ENCODE measurements around the gene CCDC57.

The CCDC57 gene

DNA sequence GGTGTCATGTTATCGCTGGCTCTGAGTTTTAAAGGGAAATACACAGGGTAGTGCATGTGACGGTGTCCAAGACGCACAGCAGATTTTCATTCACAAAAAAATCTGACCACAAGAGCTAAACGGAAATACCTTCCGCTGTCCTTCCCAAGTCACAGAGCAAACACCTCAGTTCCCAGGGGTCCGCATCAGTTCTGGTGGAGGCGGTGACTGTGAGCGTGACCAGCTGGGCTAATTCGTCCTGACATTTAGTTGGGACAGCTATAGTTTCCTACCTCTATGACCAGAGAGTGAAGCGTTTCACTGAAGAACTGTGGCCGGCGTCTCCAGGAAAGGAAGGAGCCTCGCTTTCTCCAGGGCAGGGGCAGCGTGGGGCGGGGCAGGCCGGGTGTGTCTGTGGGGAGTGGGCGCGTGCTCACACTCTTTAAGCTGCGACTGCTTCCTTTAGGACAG, 104.1 kb downstream of the CCDC57 start:
- H3K4me3 ChIP-seq (ENCODE audit: low read depth, low read length): no peak overlapping the region
- H3K4me1 ChIP-seq (ENCODE audit: control insufficient read depth, insufficient read depth, low read length, unreplicated experiment): no peaks in the 10 kb centered on the region
- no peaks in the 10 kb centered on the region for H3K27me3 ChIP-seq (ENCODE audit: insufficient read depth, low read length)
- H2AFZ ChIP-seq (ENCODE audit: low read length, unreplicated experiment): no peak overlapping the region
- 0 out of 2 replicates have a peak, but pooled peaks cover 3% of the 10 kb centered on the region for H3K36me3 ChIP-seq (ENCODE audit: insufficient read depth, low read length)
- no peaks in the 10 kb centered on the region for H3K79me2 ChIP-seq (ENCODE audit: control insufficient read depth, insufficient read depth, low read length, unreplicated experiment)
- no peak overlapping the region for H3K27ac ChIP-seq (ENCODE audit: low read depth, low read length)

GRCh38 chr17:82108038-82108437, 104.6 kb downstream of the CCDC57 start:
- 0 out of 2 replicates have a peak, but pooled peaks cover 2% of the 10 kb centered on the region for H3K36me3 ChIP-seq (ENCODE audit: insufficient read depth, low read length)
- H3K4me1 ChIP-seq (ENCODE audit: control insufficient read depth, insufficient read depth, low read length, unreplicated experiment): no peaks in the 10 kb centered on the region
- no peaks in the 10 kb centered on the region for H3K79me2 ChIP-seq (ENCODE audit: control insufficient read depth, insufficient read depth, low read length, unreplicated experiment)
- H3K27ac ChIP-seq (ENCODE audit: low read depth, low read length): no peak overlapping the region
- H3K4me3 ChIP-seq (ENCODE audit: low read depth, low read length): no peak overlapping the region
- H2AFZ ChIP-seq (ENCODE audit: low read length, unreplicated experiment): no peak overlapping the region
- no peaks in the 10 kb centered on the region for H3K27me3 ChIP-seq (ENCODE audit: insufficient read depth, low read length)

DNA sequence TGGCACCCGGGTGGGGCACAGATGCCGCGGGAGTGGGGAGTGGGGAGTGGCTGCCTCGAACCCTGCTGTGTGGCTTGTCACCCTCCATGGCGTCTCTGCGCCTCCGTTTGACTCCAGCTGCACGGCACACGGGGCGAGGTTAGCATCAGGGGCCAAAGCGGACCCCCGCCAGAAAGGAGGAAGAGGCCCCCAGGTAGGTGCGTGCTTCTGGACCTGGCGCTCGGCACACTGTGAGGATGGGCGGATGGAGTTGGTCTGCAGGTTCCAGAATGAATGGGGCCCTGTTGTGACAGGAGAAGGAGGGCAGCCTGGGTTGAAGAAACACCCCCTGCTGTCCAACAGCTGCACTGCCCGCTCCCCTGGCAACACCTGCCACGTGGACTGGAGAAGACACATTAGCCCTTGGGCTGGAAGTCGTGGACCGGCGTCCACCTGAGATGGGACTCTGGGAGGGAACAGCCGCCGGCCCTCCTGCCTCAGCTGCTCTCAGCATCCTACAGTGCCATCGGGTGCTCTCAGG, 105.2 kb downstream of the CCDC57 start:
- Histone ChIP-seq H3K79me2 (ENCODE audit: control insufficient read depth, insufficient read depth, low read length, unreplicated experiment) (no peaks in the 10 kb centered on the region), H3K27me3 (ENCODE audit: insufficient read depth, low read length) (no peaks in the 10 kb centered on the region), H3K36me3 (ENCODE audit: insufficient read depth, low read length) (no peaks in the 10 kb centered on the region), H3K4me1 (ENCODE audit: control insufficient read depth, insufficient read depth, low read length, unreplicated experiment) (no peaks in the 10 kb centered on the region), H3K4me3 (ENCODE audit: low read depth, low read length) (no peak overlapping the region), H2AFZ (ENCODE audit: low read length, unreplicated experiment) (no peak overlapping the region), H3K27ac (ENCODE audit: low read depth, low read length) (no peak overlapping the region)

GRCh38 chr17:82106688-82107305, 105.8 kb downstream of the CCDC57 start:
- Histone ChIP-seq H3K4me3 (ENCODE audit: low read depth, low read length) (no peak overlapping the region), H3K27me3 (ENCODE audit: insufficient read depth, low read length) (no peaks in the 10 kb centered on the region), H2AFZ (ENCODE audit: low read length, unreplicated experiment) (no peak overlapping the region), H3K27ac (ENCODE audit: low read depth, low read length) (no peak overlapping the region), H3K36me3 (ENCODE audit: insufficient read depth, low read length) (no peaks in the 10 kb centered on the region), H3K79me2 (ENCODE audit: control insufficient read depth, insufficient read depth, low read length, unreplicated experiment) (no peaks in the 10 kb centered on the region), H3K4me1 (ENCODE audit: control insufficient read depth, insufficient read depth, low read length, unreplicated experiment) (no peaks in the 10 kb centered on the region)

- H3K36me3 ChIP-seq (ENCODE audit: insufficient read depth, low read length): no peaks in the 10 kb centered on the region
- H3K4me1 ChIP-seq (ENCODE audit: control insufficient read depth, insufficient read depth, low read length, unreplicated experiment): no peaks in the 10 kb centered on the region
- no peak overlapping the region for H3K27ac ChIP-seq (ENCODE audit: low read depth, low read length)
- no peaks in the 10 kb centered on the region for H3K27me3 ChIP-seq (ENCODE audit: insufficient read depth, low read length)
- H2AFZ ChIP-seq (ENCODE audit: low read length, unreplicated experiment): no peak overlapping the region
- H3K4me3 ChIP-seq (ENCODE audit: low read depth, low read length): no peak overlapping the region
- H3K79me2 ChIP-seq (ENCODE audit: control insufficient read depth, insufficient read depth, low read length, unreplicated experiment): no peaks in the 10 kb centered on the region
These were observed 106.6 kb downstream of the CCDC57 start for GRCh38 chr17:82105882-82106687.

DNA sequence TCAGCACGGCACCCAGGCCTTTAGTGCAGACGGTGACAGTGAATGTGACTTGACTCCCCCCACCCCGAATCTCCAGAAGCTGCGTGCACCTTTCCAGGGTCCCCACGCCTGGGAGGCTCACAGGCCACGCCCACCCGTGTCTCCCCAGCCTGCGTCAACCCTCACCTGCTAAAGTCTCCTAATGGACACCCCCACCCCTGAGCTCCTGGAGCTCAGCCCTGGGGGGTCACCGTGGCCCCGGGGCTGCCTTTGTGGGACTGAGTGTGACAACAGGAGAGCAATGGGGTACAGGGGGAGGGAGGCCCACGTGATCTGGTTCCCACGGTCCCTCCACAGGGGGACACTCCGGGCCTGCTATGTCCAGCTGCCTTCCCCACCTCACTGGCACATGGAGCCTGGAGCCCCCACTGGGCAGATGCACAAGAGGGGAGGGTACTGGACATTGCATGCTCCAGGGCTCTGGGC, 107.2 kb downstream of the CCDC57 start:
- no peaks in the 10 kb centered on the region for H3K27me3 ChIP-seq (ENCODE audit: insufficient read depth, low read length)
- H3K36me3 ChIP-seq (ENCODE audit: insufficient read depth, low read length): no peaks in the 10 kb centered on the region
- H2AFZ ChIP-seq (ENCODE audit: low read length, unreplicated experiment): no peak overlapping the region
- no peak overlapping the region for H3K27ac ChIP-seq (ENCODE audit: low read depth, low read length)
- H3K79me2 ChIP-seq (ENCODE audit: control insufficient read depth, insufficient read depth, low read length, unreplicated experiment): no peaks in the 10 kb centered on the region
- H3K4me1 ChIP-seq (ENCODE audit: control insufficient read depth, insufficient read depth, low read length, unreplicated experiment): no peaks in the 10 kb centered on the region
- H3K4me3 ChIP-seq (ENCODE audit: low read depth, low read length): no peak overlapping the region

DNA sequence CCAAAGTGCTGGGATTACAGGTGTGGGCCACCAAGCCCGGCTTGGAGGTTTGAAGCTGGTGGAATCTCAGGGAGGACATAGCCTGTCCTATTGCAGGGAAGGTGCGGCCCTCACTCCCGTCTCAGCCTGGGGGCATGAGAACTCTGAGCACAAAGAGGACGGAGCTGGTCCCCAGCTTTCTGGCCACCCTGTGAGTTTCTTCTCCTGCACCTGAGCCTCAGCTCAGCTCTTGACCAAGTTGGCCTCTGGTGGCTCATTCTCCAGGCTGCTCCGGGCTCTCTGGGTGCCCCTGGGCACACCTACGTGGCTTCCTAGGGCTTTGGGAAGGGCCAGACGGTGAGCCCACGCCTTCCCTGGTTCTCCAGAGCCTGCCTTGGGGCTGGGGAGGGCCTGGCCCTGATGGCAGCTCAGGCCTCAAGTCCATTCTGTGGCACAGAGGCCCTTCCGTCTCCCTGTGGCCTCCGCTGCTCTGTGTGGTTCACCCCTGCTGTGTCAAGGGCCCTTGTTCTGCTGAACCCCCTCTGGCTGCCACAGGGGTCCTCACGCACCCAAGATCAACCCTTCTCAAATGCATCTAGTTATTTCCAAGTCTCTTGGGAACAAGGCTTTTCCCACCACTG, 107.7 kb downstream of the CCDC57 start:
- no peaks in the 10 kb centered on the region for H3K4me1 ChIP-seq (ENCODE audit: control insufficient read depth, insufficient read depth, low read length, unreplicated experiment)
- H3K79me2 ChIP-seq (ENCODE audit: control insufficient read depth, insufficient read depth, low read length, unreplicated experiment): no peaks in the 10 kb centered on the region
- no peaks in the 10 kb centered on the region for H3K36me3 ChIP-seq (ENCODE audit: insufficient read depth, low read length)
- no peak overlapping the region for H2AFZ ChIP-seq (ENCODE audit: low read length, unreplicated experiment)
- H3K27ac ChIP-seq (ENCODE audit: low read depth, low read length): no peak overlapping the region
- H3K27me3 ChIP-seq (ENCODE audit: insufficient read depth, low read length): no peaks in the 10 kb centered on the region
- H3K4me3 ChIP-seq (ENCODE audit: low read depth, low read length): no peak overlapping the region

- H3K4me3 ChIP-seq (ENCODE audit: low read depth, low read length): no peak overlapping the region
- H3K4me1 ChIP-seq (ENCODE audit: control insufficient read depth, insufficient read depth, low read length, unreplicated experiment): peaks cover 6% of the 10 kb centered on the region
- no peak overlapping the region for H2AFZ ChIP-seq (ENCODE audit: low read length, unreplicated experiment)
- no peak overlapping the region for H3K27ac ChIP-seq (ENCODE audit: low read depth, low read length)
- no peaks in the 10 kb centered on the region for H3K27me3 ChIP-seq (ENCODE audit: insufficient read depth, low read length)
- no peaks in the 10 kb centered on the region for H3K36me3 ChIP-seq (ENCODE audit: insufficient read depth, low read length)
- H3K79me2 ChIP-seq (ENCODE audit: control insufficient read depth, insufficient read depth, low read length, unreplicated experiment): no peaks in the 10 kb centered on the region
These were observed 108.8 kb downstream of the CCDC57 start for GRCh38 chr17:82103553-82104451.

DNA sequence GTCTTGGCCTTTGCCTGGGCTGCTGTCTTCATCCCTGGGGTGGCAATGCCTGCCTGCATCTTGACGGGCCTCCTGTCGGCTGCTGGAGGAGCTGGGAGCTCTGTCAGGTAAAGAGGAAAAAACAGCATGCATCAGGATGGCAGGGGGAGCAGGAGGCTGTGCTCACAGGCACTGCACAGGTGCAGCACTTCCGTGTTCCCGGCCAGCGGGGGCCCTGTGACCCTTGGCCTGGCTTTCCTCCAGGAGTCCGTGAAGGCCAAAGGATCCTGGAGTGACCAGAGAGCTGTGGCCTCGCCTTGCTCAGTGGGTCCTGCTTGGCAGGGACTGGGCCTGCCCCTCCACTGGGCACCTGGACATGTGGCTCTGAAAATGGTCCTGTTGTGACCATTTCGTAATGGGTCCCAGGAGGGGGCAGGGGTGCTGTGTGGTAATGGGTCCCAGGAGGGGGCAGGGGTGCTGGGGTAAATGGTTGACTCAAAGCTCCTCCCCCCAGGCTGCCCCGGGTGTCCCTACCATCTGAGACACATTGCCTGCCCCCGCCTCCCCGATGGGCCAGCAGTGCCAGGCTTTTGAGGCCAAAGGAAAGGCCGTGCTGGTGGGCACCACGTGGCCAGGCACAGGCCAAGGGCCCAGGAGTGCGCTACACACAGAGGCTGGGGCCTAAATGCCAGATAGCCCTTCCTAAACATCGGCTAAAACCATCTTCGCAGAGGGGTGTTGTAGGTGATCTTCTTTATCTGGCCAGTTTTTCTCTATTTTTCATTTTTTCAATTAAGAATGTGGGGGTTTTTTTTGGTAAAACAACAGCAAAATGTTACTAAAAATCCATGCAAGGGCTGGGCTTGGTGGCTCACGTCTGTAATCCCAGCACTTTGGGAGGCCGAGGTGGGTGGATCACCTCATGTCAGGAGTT, 110.6 kb downstream of the CCDC57 start:
- Histone ChIP-seq H3K4me3 (ENCODE audit: low read depth, low read length) (no peak overlapping the region), H3K27ac (ENCODE audit: low read depth, low read length) (no peak overlapping the region), H3K4me1 (ENCODE audit: control insufficient read depth, insufficient read depth, low read length, unreplicated experiment) (peaks cover 6% of the 10 kb centered on the region), H3K36me3 (ENCODE audit: insufficient read depth, low read length) (no peaks in the 10 kb centered on the region), H3K79me2 (ENCODE audit: control insufficient read depth, insufficient read depth, low read length, unreplicated experiment) (peaks cover 1% of the 10 kb centered on the region), H2AFZ (ENCODE audit: low read length, unreplicated experiment) (no peak overlapping the region), H3K27me3 (ENCODE audit: insufficient read depth, low read length) (no peaks in the 10 kb centered on the region)

All from ACC112 (cell line).